ENCODE data around the gene ADCYAP1R1.
A peak's percentile ranks its signal among the peaks of the same experiment; 100 is the strongest.
"Not testable (repeated sequence)": the region's sequence is repeated elsewhere in the genome, so short reads cannot be mapped to it uniquely, and the experiment has no call there.

The ADCYAP1R1 gene

DNA sequence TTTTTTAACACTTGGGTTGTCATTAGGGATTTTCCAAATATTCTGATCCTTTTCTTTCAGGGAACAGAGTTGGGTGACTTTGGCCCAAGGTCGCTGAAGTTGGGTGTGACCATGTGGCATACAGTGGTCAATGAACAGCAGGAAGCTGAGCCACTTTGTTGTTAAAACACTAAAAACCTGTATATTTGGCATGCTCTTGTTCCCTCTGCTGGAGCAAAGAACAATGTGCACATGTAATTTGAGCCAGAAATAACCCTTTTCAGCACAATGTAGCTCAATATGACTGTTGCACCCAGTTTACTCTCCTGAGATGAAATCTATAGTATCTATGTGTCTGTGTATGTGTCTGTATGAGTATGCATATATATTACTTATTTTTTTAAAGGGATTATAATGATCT lies 74.9 kb downstream of the ADCYAP1R1 start:
- DNase-seq (ENCODE audit: low spot score) (peak; percentile 49), FAIRE-seq (no peak)

DNA sequence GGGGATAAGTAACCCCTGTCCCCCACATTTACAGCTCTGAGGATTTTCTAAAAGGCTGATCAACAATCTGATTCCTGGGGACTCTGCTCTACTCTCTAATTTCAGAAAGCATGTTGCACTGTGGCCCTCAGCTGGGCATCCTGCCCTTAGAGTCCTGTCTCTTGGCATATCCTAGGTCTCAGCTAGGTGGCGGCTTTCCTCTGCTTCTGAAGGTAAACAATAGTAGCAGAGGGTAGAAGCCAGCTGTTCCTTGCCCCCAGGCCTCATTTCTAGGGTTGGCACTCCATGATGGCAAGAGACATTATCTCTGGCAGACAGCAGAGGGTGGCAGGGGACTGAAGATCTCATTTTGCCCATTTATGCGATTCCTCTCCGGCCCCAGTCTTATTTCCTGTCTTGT lies 77.0 kb downstream of the ADCYAP1R1 start:
- DNase-seq (ENCODE audit: low spot score), result peak; percentile 42
- FAIRE-seq, result peak; percentile 65

DNA sequence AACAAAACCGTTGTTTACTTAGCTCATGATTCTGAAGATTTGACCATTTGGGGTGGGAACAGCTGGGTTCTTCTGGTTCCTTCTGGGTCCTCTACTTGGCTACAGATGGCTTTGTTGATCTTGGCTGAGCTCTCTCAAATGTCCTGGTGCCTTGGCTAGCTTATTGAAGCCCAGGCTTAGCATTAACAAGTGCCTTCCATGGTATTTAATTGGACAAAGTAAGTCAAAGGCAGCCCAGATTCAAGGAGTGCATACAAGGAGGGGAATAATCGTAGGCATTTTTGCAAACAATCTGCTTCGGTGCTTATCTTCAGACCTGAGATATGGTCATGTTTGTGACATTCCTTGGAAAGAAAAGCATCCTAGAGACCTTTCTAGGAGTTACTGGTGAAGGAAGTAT lies 81.4 kb downstream of the ADCYAP1R1 start:
- FAIRE-seq, result no peak
- no peak for DNase-seq (ENCODE audit: low spot score)

DNA sequence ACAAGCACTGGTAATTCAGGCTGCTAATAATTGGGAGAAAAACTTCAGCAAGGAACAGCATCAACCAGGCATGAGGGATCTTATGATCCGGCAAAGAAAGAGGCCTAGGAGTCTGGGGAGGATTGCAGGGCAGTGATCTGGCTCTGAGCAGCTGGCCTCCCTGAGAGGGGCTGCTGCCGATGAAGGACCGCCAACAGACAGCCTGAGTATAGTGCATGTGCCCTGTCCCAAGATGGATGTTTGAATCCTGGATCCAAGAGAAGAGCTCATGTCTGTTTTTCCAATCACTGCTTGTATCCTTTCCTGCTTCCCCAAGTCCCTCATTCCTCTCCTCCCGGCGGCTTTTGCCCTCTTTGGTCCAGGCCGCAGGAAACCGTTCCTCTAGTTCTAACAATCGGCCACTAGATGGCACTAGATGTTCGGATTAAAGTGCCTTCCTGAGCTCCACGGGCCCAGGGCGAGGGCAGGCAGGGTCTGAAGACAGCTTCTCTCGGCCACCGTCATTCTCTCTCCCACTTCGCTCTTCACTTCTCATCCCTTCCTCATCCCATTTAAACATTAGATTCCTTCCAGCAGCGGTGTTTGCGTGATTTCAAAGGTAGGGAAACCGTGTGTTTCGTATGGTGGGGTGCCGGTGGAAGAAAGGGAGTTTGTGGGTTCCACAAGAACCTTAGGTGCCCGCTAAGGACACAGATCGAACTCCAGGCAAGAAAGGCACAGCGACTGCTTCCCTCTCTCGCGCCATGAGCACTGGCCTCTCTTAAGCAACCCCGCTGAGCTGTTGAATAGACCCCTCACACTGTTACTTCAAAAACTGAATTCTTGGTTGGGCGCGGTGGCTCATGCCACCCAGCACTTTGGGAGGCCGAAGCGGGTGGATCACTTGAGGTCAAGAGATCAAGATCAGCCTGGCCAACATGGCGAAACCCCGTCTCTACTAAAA lies 82.4 kb downstream of the ADCYAP1R1 start:
- FAIRE-seq, result peak; percentile 85
- peak; percentile 90 for DNase-seq (ENCODE audit: low spot score)

DNA sequence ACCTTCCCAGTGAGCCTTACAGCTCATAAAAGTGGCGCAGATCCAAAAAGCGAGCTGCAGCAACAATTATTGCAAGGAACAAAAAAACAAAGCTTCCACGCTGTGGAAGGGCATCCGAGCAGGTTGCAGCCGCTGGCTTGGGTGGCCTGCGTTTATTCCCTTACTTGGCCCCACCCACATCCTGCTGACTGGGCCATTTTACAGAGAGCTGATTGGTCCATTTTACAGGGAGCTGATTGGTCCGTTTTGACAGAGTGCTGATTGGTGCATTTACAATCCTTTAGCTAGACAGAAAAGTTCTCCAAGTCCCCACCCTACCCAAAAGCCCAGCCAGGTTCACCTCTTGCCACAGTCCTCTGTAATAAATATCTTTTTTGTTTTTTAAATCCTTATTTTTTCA lies 85.1 kb downstream of the ADCYAP1R1 start:
- FAIRE-seq (peak; percentile 76), DNase-seq (ENCODE audit: low spot score) (no peak)

DNA sequence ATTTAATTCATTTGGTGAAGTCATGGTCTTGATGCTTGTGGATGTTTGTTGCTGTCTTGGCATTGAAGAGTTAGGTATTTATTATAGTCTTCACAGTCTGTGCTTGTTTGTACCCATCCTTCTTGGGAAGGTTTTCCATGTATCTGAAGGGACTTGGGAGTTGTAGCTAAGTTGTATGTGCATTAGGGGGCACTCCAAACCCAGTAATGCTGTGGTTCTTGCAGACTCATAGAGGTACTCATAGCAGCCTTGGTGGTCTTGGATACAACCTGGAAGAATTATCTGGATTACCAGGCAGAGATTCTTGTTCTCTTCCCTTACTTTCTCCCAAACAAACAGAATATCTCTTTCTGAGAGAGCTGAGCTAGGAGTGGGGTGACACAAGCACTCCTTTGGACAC lies 93.2 kb downstream of the ADCYAP1R1 start:
- peak; percentile 42 for FAIRE-seq
- DNase-seq (ENCODE audit: low spot score), result no peak

DNA sequence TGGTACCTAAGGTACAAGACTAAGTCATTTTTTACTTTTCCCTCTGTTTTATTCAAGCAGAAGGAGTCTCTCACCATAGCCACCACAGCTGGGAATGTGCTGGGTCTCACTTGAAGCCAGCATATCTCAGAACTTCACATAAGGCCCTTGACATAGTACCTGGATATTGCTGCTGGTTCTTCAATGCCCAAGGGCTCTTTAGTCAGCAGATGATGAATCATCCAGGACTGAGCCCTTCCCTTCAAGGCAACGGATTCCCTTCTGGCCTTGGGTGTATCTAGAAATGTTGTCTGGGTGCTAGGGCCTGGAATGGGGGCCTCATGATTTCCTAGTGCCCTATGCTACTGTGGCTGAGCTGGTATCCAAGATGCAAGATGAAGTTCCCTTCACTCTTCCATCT lies 93.9 kb downstream of the ADCYAP1R1 start:
- FAIRE-seq (no peak), DNase-seq (ENCODE audit: low spot score) (no peak)

DNA sequence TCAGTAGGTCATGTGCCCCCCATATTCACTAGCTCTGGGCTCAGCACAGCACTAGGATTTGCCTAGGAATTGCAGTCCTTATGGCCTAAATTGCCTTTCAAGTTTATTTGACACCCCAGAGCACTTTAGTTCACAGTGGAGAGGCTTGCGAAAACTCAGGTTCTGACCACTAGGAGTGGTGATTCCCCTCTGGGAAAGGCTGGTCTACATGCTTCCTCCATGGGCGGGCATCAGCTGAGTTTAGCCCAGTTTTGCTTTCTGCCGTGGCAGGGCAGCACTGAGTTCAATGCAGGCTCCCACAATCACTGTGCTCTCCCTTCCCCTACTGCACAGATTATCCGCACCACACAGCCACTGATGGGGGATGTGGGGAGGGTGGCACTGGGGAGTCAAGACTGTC lies 94.4 kb downstream of the ADCYAP1R1 start:
- DNase-seq (ENCODE audit: low spot score) (no peak), FAIRE-seq (peak; percentile 63)

DNA sequence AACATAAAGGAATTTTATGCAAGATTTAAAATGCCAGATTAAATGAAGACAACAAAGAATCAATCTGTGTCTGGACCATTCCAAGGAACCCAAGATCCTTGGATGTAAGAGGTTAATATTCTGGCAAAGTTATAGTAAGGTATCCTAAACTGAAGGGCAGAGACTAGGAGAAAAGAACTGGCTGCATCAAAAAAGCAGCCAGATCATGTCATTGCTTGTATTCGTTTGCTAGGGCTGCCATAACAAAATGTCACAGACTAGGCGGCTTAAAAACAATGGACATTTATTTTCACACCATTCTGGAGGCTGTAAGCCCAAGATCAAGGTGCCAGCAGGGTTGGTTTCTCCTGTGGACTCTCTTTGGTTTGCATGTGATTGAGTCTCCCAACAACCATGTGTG lies 99.7 kb downstream of the ADCYAP1R1 start:
- no peak for FAIRE-seq
- no peak for DNase-seq (ENCODE audit: low spot score)

DNA sequence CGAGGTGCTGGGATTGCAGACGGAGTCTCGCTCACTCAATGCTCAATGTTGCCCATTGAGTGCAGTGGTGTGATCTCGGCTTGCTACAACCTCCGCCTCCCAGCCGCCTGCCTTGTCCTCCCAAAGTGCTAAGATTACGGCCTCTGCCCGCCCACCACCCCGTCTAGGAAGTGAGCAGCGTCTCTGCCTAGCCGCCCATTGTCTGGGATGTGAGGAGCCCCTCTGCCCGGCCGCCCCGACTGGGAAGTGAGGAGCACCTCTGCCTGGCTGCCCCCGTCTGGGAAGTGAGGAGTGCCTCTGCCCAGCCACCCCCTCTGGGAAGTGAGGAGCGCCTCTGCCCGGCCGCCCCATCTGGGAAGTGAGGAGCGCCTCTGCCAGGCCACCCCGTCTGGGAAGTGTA lies 101.2 kb downstream of the ADCYAP1R1 start:
- not testable (repeated sequence) for DNase-seq (ENCODE audit: low spot score)
- FAIRE-seq, result peak; percentile 72

DNA sequence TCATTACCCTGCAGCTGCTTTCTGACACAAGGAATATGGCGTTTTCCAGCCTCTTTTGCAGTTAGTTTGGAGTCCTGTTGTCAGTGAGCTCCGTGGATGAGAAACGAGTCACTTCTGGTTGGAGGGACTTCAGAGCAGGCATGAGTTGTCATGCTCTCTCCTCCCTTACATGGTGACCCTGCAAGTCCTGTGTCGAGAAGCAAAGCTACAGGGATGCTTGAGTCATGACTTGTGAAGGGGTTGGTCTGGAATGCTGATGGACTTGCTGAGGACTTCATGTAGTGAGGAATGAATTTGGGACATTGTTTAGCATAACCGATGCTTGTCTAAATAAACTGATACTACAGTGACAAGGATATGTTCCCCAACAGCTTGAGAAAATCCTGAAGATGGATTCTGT lies 108.8 kb downstream of the ADCYAP1R1 start:
- FAIRE-seq (peak; percentile 75), DNase-seq (ENCODE audit: low spot score) (no peak)

Data from urothelium cell line (cell line).